Keratinocyte (primary cell): ENCODE results near the gene TNIP1. TPM values are rescaled to one million over a fixed set of nuclear protein-coding genes. Genes with fewer than 3 reads are reported as not detected.

Experiments used
- DNase-seq: peaks from one replicate; pipeline ENCODE4 v3.0.0-alpha.2; 2011; ENCODE audit warnings: low read depth, missing footprints, low spot score
- FAIRE-seq: peaks from 2 replicates; lab custom pipeline; 2011; peaks lifted over from hg19 to GRCh38; lab: Jason Lieb, UNC
- H2AFZ ChIP-seq: 2 replicates; pipeline ENCODE4 v1.6.0; 2012; ENCODE audit warnings: low read length, control low read depth, inconsistent platforms; ENCODE audit not compliant: control insufficient read depth
- H3K27ac ChIP-seq: 2 replicates; pipeline ENCODE4 v1.5.1; 2011; ENCODE audit warnings: low read length; ENCODE audit not compliant: control insufficient read depth, insufficient read depth
- H3K27me3 ChIP-seq: 3 replicates; pipeline ENCODE4 v1.6.0; 2011; ENCODE audit warnings: low read length; ENCODE audit not compliant: control insufficient read depth, insufficient read depth; ENCODE audit errors: extremely low read depth
- H3K36me3 ChIP-seq, 2 experiments: 2 replicates in 1 of 2; 3 replicates in 1 of 2; pipeline ENCODE4 v1.5.1; 2011; ENCODE audit warnings: low read length in 2 of 2, mild to moderate bottlenecking in 1 of 2; ENCODE audit not compliant: control insufficient read depth in 2 of 2, insufficient read depth in 2 of 2; ENCODE audit errors: extremely low read depth in 1 of 2
- H3K4me1 ChIP-seq: 3 replicates; pipeline ENCODE4 v1.5.1; 2011; ENCODE audit warnings: low read length; ENCODE audit not compliant: control insufficient read depth, insufficient read depth; ENCODE audit errors: extremely low read depth
- H3K4me2 ChIP-seq: 3 replicates; pipeline ENCODE4 v1.6.0; 2011; ENCODE audit warnings: low read depth, low read length; ENCODE audit not compliant: control insufficient read depth, insufficient read depth; ENCODE audit errors: extremely low read depth
- H3K4me3 ChIP-seq, 3 experiments: fragments of 200-600 bp in 1 of 3; sonication (generic) in 1 of 3; 2 replicates in 2 of 3; 3 replicates in 1 of 3; pipeline ENCODE4 v1.5.1; 2011 to 2016; ENCODE audit warnings: low read length in 3 of 3, mild to moderate bottlenecking in 3 of 3, control low read depth in 2 of 3, inconsistent platforms in 1 of 3, low read depth in 1 of 3, mixed read lengths in 1 of 3, mixed run types in 1 of 3, moderate library complexity in 1 of 3; ENCODE audit not compliant: control insufficient read depth in 2 of 3, insufficient read depth in 2 of 3; ENCODE audit errors: extremely low read depth in 1 of 3
- H3K79me2 ChIP-seq: 2 replicates; pipeline ENCODE4 v1.6.0; 2012; ENCODE audit warnings: low read length; ENCODE audit not compliant: control insufficient read depth, insufficient read depth
- H3K9ac ChIP-seq: 3 replicates; pipeline ENCODE4 v1.6.0; 2011; ENCODE audit warnings: low read length; ENCODE audit not compliant: control insufficient read depth, insufficient read depth; ENCODE audit errors: extremely low read depth
- H3K9me1 ChIP-seq: 3 replicates; pipeline ENCODE4 v1.6.0; 2011; ENCODE audit warnings: low read length; ENCODE audit not compliant: control insufficient read depth, insufficient read depth; ENCODE audit errors: extremely low read depth
- H3K9me3 ChIP-seq: 2 replicates; pipeline ENCODE4 v1.5.1; 2012; ENCODE audit warnings: low read depth, low read length; ENCODE audit not compliant: control insufficient read depth
- H4K20me1 ChIP-seq: 3 replicates; pipeline ENCODE4 v1.6.0; 2011; ENCODE audit warnings: low read length; ENCODE audit not compliant: control insufficient read depth, insufficient read depth; ENCODE audit errors: extremely low read depth
- EZH2 ChIP-seq: IDR thresholded peaks from one replicate; pipeline ENCODE4 v1.6.1; 2012; ENCODE audit warnings: inconsistent platforms, mild to moderate bottlenecking, low read length, moderate library complexity
- dilution Hi-C: fragments of 300-500 bp; cut with MboI; formaldehyde crosslinking; loops from one replicate; pipeline ENCODE4 v1.7.0; 2020; ENCODE audit warnings: low sequenced_read_pairs; ENCODE audit not compliant: extremely low pct_ligation_motif_present
- polyA plus RNA-seq, 5 experiments: library from polyadenylated mRNA; depleted of rRNA in 3 of 5; stranded (reverse) in 3 of 5; stranded (forward) in 1 of 5; unstranded in 1 of 5; fragments of >200 nt; gene quantifications; 1 replicate in 1 of 5; 2 replicates in 3 of 5; 3 replicates in 1 of 5; pipeline versions ENCODE4 v1.2.1 to v1.2.3, GENCODE V29; 2011 to 2012; ENCODE audit warnings: missing spikeins in 2 of 5, low read depth in 1 of 5, low replicate concordance in 1 of 5
- TF ChIP-seq, protein P1 (sequence below), 3 experiments: IDR thresholded peaks in 1 of 3; conservative IDR thresholded peaks in 1 of 3; optimal IDR thresholded peaks in 1 of 3; 2 replicates in 2 of 3; 3 replicates in 1 of 3; pipeline versions ENCODE3 to v1.5.1; 2011; ENCODE audit warnings: low read length in 3 of 3, mild to moderate bottlenecking in 3 of 3, moderate library complexity in 2 of 3, control low read depth in 1 of 3, inconsistent platforms in 1 of 3; ENCODE audit not compliant: insufficient read depth in 2 of 3; ENCODE audit errors: extremely low read depth in 1 of 3

Gene TNIP1
- polyA plus RNA-seq, 1 donor (not counting 4 experiments of a cell fraction or from before 2014, with no cell fraction given): 47.9 TPM

- Histone ChIP-seq H3K36me3 (no peaks in the 10 kb centered on the region), H3K9me1 (no peaks in the 10 kb centered on the region), H3K4me3 (peak overlapping the region; percentile 44 to 66 (median 55)), H4K20me1 (no peaks in the 10 kb centered on the region), H3K27me3 (no peaks in the 10 kb centered on the region), H3K9ac (peak overlapping the region; percentile 82), H3K27ac (peak overlapping the region; percentile 69), H3K9me3 (no peaks in the 10 kb centered on the region), H3K4me2 (peak overlapping the region; percentile 58), H3K79me2 (peaks cover 14% of the 10 kb centered on the region), H2AFZ (peak overlapping the region; percentile 50), H3K4me1 (peaks cover 50% of the 10 kb centered on the region)
- no peak for FAIRE-seq
- no peak for DNase-seq
- dilution Hi-C loops: no loop called here
- TF ChIP-seq, protein P1, sequence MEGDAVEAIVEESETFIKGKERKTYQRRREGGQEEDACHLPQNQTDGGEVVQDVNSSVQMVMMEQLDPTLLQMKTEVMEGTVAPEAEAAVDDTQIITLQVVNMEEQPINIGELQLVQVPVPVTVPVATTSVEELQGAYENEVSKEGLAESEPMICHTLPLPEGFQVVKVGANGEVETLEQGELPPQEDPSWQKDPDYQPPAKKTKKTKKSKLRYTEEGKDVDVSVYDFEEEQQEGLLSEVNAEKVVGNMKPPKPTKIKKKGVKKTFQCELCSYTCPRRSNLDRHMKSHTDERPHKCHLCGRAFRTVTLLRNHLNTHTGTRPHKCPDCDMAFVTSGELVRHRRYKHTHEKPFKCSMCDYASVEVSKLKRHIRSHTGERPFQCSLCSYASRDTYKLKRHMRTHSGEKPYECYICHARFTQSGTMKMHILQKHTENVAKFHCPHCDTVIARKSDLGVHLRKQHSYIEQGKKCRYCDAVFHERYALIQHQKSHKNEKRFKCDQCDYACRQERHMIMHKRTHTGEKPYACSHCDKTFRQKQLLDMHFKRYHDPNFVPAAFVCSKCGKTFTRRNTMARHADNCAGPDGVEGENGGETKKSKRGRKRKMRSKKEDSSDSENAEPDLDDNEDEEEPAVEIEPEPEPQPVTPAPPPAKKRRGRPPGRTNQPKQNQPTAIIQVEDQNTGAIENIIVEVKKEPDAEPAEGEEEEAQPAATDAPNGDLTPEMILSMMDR (optimal IDR thresholded peaks at IDR 0.05 in 1 of 3, IDR thresholded peaks at IDR 0.05 in 1 of 3, conservative IDR thresholded peaks at IDR 0.05 in 1 of 3; ENCODE audit: extremely low read depth in 1 of 3, insufficient read depth in 2 of 3, low read length in 3 of 3): no peak
- TF ChIP-seq EZH2: no peak
These were observed 6.1 kb upstream of the TNIP1 start for GRCh38 chr5:151086905-151087360.

GRCh38 chr5:151086192-151086869 lies 5.5 kb upstream of the TNIP1 start:
- TF ChIP-seq EZH2: no peak
- TF ChIP-seq, protein P1 (optimal IDR thresholded peaks at IDR 0.05 in 1 of 3, IDR thresholded peaks at IDR 0.05 in 1 of 3, conservative IDR thresholded peaks at IDR 0.05 in 1 of 3; ENCODE audit: extremely low read depth in 1 of 3, insufficient read depth in 2 of 3, low read length in 3 of 3): no peak
- H2AFZ ChIP-seq: no peak overlapping the region
- H3K4me2 ChIP-seq: peak overlapping the region; percentile 58
- H3K27me3 ChIP-seq: no peaks in the 10 kb centered on the region
- no peaks in the 10 kb centered on the region for H3K9me1 ChIP-seq
- FAIRE-seq (peak; percentile 32), DNase-seq (no peak)
- peak overlapping the region; percentile 69 for H3K27ac ChIP-seq
- peaks cover 52% of the 10 kb centered on the region for H3K4me1 ChIP-seq
- H3K9ac ChIP-seq: peak overlapping the region; percentile 82
- no peaks in the 10 kb centered on the region for H3K9me3 ChIP-seq
- H4K20me1 ChIP-seq: no peaks in the 10 kb centered on the region
- H3K36me3 ChIP-seq: no peaks in the 10 kb centered on the region
- peak overlapping the region; percentile 44 to 66 (median 55) for H3K4me3 ChIP-seq
- peaks cover 18% of the 10 kb centered on the region for H3K79me2 ChIP-seq
- dilution Hi-C loops: no loop called here
